IMR-90 (cell line): Measurements from ENCODE around the gene TMBIM1. TPM values are rescaled to one million over a fixed set of nuclear protein-coding genes. Genes with fewer than 3 reads are reported as not detected.

ENCODE experiments used
- ATAC-seq: fragments of 200-7000 bp; cut with Tn5 transposase; 2 replicates; pipeline ENCODE4 v1.9.1; 2020; ENCODE audit warnings: low read depth, mild to moderate bottlenecking, moderate library complexity
- BruUV-seq: library from RNA; stranded (reverse); fragments of 400-500 nt; replicated peaks from 2 replicates; lab custom pipeline; 2021; lab: Mats Ljungman, UMichigan
- CTCF ChIA-PET: fragments of 300-600 bp; formaldehyde crosslinking; extraction: SDS; loops from one replicate; lab custom pipeline; 2021; ENCODE audit warnings: antibody characterized with exemption; lab: Yijun Ruan, JAX
- POLR2A ChIA-PET: fragments of 300-600 bp; sonication (Branson Sonifier 250); formaldehyde crosslinking; loops from one replicate; lab custom pipeline; 2022; ENCODE audit warnings: antibody characterized with exemption; ENCODE audit not compliant: unreplicated experiment; lab: Charles Lee
- DNase-seq: peaks from one replicate; pipeline ENCODE4 v3.0.0; 2013
- H2AFZ ChIP-seq: replicated peaks from 2 replicates; pipeline ENCODE3; 2013; ENCODE audit warnings: low read length, mild to moderate bottlenecking; ENCODE audit not compliant: poor library complexity
- H2AK5ac ChIP-seq: 2 replicates; pipeline ENCODE4 v1.6.1; 2013; ENCODE audit warnings: low read depth, low read length, inconsistent platforms
- H2AK9ac ChIP-seq: replicated peaks from 2 replicates; pipeline ENCODE3; 2013; ENCODE audit warnings: mild to moderate bottlenecking, low read depth, low read length, moderate library complexity; ENCODE audit not compliant: poor library complexity
- H2BK120ac ChIP-seq: 2 replicates; pipeline ENCODE4 v1.6.1; 2013; ENCODE audit warnings: low read depth, low read length, inconsistent platforms
- H2BK15ac ChIP-seq: 3 replicates; pipeline ENCODE4 v1.6.1; 2013; ENCODE audit warnings: low read depth, low read length, inconsistent platforms
- H2BK20ac ChIP-seq: 2 replicates; pipeline ENCODE4 v1.6.1; 2013; ENCODE audit warnings: low read depth, mild to moderate bottlenecking, inconsistent platforms, low read length, moderate library complexity
- H2BK5ac ChIP-seq: 2 replicates; pipeline ENCODE4 v1.6.1; 2013; ENCODE audit warnings: mild to moderate bottlenecking, low read depth, low read length, inconsistent platforms; ENCODE audit not compliant: poor library complexity, severe bottlenecking
- H3K14ac ChIP-seq: replicated peaks from 2 replicates; pipeline ENCODE4 v1.6.1; 2013; ENCODE audit warnings: low read depth, low read length, inconsistent platforms
- H3K18ac ChIP-seq: 2 replicates; pipeline ENCODE4 v1.6.1; 2013; ENCODE audit warnings: low read depth, low read length, control low read depth
- H3K23ac ChIP-seq: 2 replicates; pipeline ENCODE4 v1.6.1; 2013; ENCODE audit warnings: low read depth, low read length, inconsistent platforms
- H3K27ac ChIP-seq: 2 replicates; pipeline ENCODE4 v1.5.1; 2013; ENCODE audit warnings: mild to moderate bottlenecking, control low read depth, low read length; ENCODE audit not compliant: insufficient read depth
- H3K27me3 ChIP-seq: 2 replicates; pipeline ENCODE4 v1.6.1; 2013; ENCODE audit warnings: low read length; ENCODE audit not compliant: control insufficient read depth, insufficient read depth
- H3K36me3 ChIP-seq: 2 replicates; pipeline ENCODE4 v1.6.1; 2013; ENCODE audit warnings: low read length, mixed read lengths; ENCODE audit not compliant: control insufficient read depth, insufficient read depth
- H3K4ac ChIP-seq: 2 replicates; pipeline ENCODE4 v1.6.1; 2013; ENCODE audit warnings: low read depth, low read length, inconsistent platforms
- H3K4me1 ChIP-seq: 2 replicates; pipeline ENCODE4 v1.6.1; 2013; ENCODE audit warnings: low read length, mixed read lengths; ENCODE audit not compliant: control insufficient read depth, insufficient read depth
- H3K4me2 ChIP-seq: 2 replicates; pipeline ENCODE4 v1.6.1; 2013; ENCODE audit warnings: low read depth, mild to moderate bottlenecking, control low read depth, low read length, moderate library complexity
- H3K4me3 ChIP-seq: 2 replicates; pipeline ENCODE4 v1.5.1; 2013; ENCODE audit warnings: low read depth, mild to moderate bottlenecking, control low read depth, low read length, moderate library complexity; ENCODE audit not compliant: insufficient read depth
- H3K56ac ChIP-seq: 2 replicates; pipeline ENCODE4 v1.6.1; 2013; ENCODE audit warnings: low read length, inconsistent platforms; ENCODE audit not compliant: insufficient read depth; ENCODE audit errors: extremely low read depth
- H3K79me1 ChIP-seq, 2 experiments: 2 replicates each; pipeline ENCODE4 v1.6.1; 2013; ENCODE audit warnings: low read length in 2 of 2, inconsistent platforms in 1 of 2, low read depth in 1 of 2
- H3K9ac ChIP-seq: 2 replicates; pipeline ENCODE4 v1.6.1; 2013; ENCODE audit warnings: low read depth, low read length, control low read depth
- H3K9me1 ChIP-seq: 2 replicates; pipeline ENCODE4 v1.6.1; 2013; ENCODE audit warnings: low read length, inconsistent platforms; ENCODE audit not compliant: insufficient read depth
- H3K9me3 ChIP-seq: 2 replicates; pipeline ENCODE4 v1.6.1; 2013; ENCODE audit warnings: low read length; ENCODE audit not compliant: control insufficient read depth, insufficient read depth
- H4K20me1 ChIP-seq: 2 replicates; pipeline ENCODE4 v1.6.1; 2013; ENCODE audit warnings: low read length, inconsistent platforms; ENCODE audit not compliant: insufficient read depth
- H4K5ac ChIP-seq: 2 replicates; pipeline ENCODE4 v1.6.1; 2013; ENCODE audit warnings: mild to moderate bottlenecking, low read depth, low read length, control low read depth
- H4K8ac ChIP-seq, 2 experiments: 2 replicates each; pipeline ENCODE4 v1.6.1; 2013; ENCODE audit warnings: low read depth in 2 of 2, low read length in 2 of 2, control low read depth in 1 of 2, inconsistent platforms in 1 of 2
- H4K91ac ChIP-seq: 2 replicates; pipeline ENCODE4 v1.6.1; 2013; ENCODE audit warnings: low read depth, low read length, inconsistent platforms; ENCODE audit not compliant: insufficient read depth
- CEBPB ChIP-seq: IDR thresholded peaks from 2 replicates; pipeline ENCODE4 v1.6.1; 2012; ENCODE audit warnings: low read depth, low read length, improper control_type of control experiment
- CTCF ChIP-seq: conservative IDR thresholded peaks from 2 replicates; pipeline ENCODE4 v1.5.1; 2012; ENCODE audit warnings: mild to moderate bottlenecking, low read depth, low read length, improper control_type of control experiment
- FOS ChIP-seq: fragments of 150-350 bp; IDR thresholded peaks from 2 replicates; pipeline ENCODE4 v1.6.1; 2016; ENCODE audit warnings: low read depth, low read length
- MXI1 ChIP-seq: IDR thresholded peaks from 2 replicates; pipeline ENCODE4 v1.6.1; 2012; ENCODE audit warnings: low read depth, mild to moderate bottlenecking, low read length, moderate library complexity, borderline replicate concordance
- RAD21 ChIP-seq: IDR thresholded peaks from 2 replicates; pipeline ENCODE4 v1.6.1; 2012; ENCODE audit warnings: low read length, improper control_type of control experiment
- RFX5 ChIP-seq: IDR thresholded peaks from 2 replicates; pipeline ENCODE4 v1.8.0; 2012; ENCODE audit warnings: low read depth, mild to moderate bottlenecking, low read length, moderate library complexity
- WGBS, 2 experiments: methylation state at CpG; one replicate each; pipeline versions ENCODE4 v1.1.5 to v1.1.7; 2013; ENCODE audit warnings: missing lambda C conversion rate in 2 of 2; ENCODE audit not compliant: insufficient read length in 1 of 2; ENCODE audit errors: extremely low coverage in 2 of 2; 5-methylcytosine and 5-hydroxymethylcytosine counted together
- dilution Hi-C: fragments of 300-500 bp; cut with HindIII; formaldehyde crosslinking; loops from one replicate; pipeline ENCODE4 v1.14.3; 2018; ENCODE audit warnings: low sequenced_read_pairs; ENCODE audit not compliant: unreplicated experiment
- in situ Hi-C: fragments of 300-500 bp; cut with MboI; formaldehyde crosslinking; loops from 3 replicates; pipeline ENCODE4 v1.14.3; 2019; ENCODE audit warnings: low sequenced_read_pairs, inconsistent platforms, mixed read lengths
- intact Hi-C: fragments of 100-400 bp; cut with micrococcal nuclease; formaldehyde crosslinking; loops from 2 replicates; pipeline ENCODE4 v1.10.0; 2022
- polyA plus RNA-seq, 3 experiments: library from polyadenylated mRNA; depleted of rRNA; stranded (reverse); fragments of >200 nt; gene quantifications; 2 replicates each; pipeline ENCODE4 v1.2.3, GENCODE V29; 2012; ENCODE audit warnings: low replicate concordance in 1 of 3
- total RNA-seq: library from RNA; depleted of rRNA; stranded (reverse); fragments of >200 nt; gene quantifications from 2 replicates; pipeline ENCODE4 v1.2.3, GENCODE V29; 2012

The TMBIM1 gene
- total and polyA plus RNA-seq, 2 of the 4 experiments (the other 2 are of a cell fraction): 84.6 to 102 TPM

- Histone ChIP-seq H3K4me3 (no peak overlapping the region), H3K36me3 (no peaks in the 10 kb centered on the region; the same call in 1 of the 2 replicates), H3K9ac (no peak overlapping the region), H3K9me1 (peaks cover 9% of the 10 kb centered on the region), H3K14ac (no peak overlapping the region), H4K8ac (no peak overlapping the region), H3K27ac (no peak overlapping the region), H2AK5ac (no peak overlapping the region), H3K23ac (no peak overlapping the region), H4K20me1 (no peaks in the 10 kb centered on the region), H2BK120ac (no peak overlapping the region), H2BK5ac (no peak overlapping the region), H2BK15ac (no peak overlapping the region), H3K18ac (no peak overlapping the region), H3K4me2 (no peak overlapping the region), H3K9me3 (no peaks in the 10 kb centered on the region), H3K79me1 (no peaks in the 10 kb centered on the region), H3K27me3 (no peaks in the 10 kb centered on the region), H3K4me1 (peaks cover 13% of the 10 kb centered on the region), H4K5ac (no peak overlapping the region), H2AK9ac (no peak overlapping the region), H4K91ac (no peak overlapping the region; the same call in 1 of the 2 replicates), H2BK20ac (no peak overlapping the region), H3K56ac (no peak overlapping the region), H3K4ac (no peak overlapping the region), H2AFZ (no peak overlapping the region)
- no CpG with 5 or more reads among the region's 2 CpGs for WGBS, 2 experiments
- DNase-seq (no peak), ATAC-seq (no peak)
- intact Hi-C loops (no loop called here), dilution Hi-C loops (no loop called here), in situ Hi-C loops (no loop called here)
- ChIA-PET POLR2A (no interaction called here), CTCF (no interaction called here)
- no peak for TF ChIP-seq CEBPB
- TF ChIP-seq CTCF: no peak
- no peak for TF ChIP-seq MXI1
- no peak for TF ChIP-seq RFX5
- TF ChIP-seq FOS: no peak
- no peak for TF ChIP-seq RAD21
- BruUV-seq: no TSS peak
Measured at GRCh38 chr2:218328294-218328693, 36.0 kb upstream of the TMBIM1 start.
